Sigmoid colon (tissue), 7 donors: ENCODE measurements around the gene MAPKBP1. TPM values are rescaled to one million over a fixed set of nuclear protein-coding genes. Genes with fewer than 3 reads are reported as not detected.

Experiments used
- DNase-seq: peaks from one replicate; pipeline ENCODE4 v3.0.0-alpha.2; 2019
- H3K27ac ChIP-seq, 4 donors: fragments of 200-600 bp; sonication (generic); one replicate each; pipeline ENCODE4 v1.5.1; 2016 to 2019; ENCODE audit warnings: mild to moderate bottlenecking in 1 of 4
- H3K27me3 ChIP-seq, 3 donors: fragments of 200-600 bp; sonication (generic); one replicate each; pipeline ENCODE4 v1.5.1; 2019; ENCODE audit warnings: mild to moderate bottlenecking in 1 of 3
- H3K36me3 ChIP-seq, 4 donors: fragments of 200-600 bp; sonication (generic); one replicate each; pipeline ENCODE4 v1.5.1; 2016 to 2019
- H3K4me1 ChIP-seq, 4 donors: fragments of 200-600 bp; sonication (generic); one replicate each; pipeline ENCODE4 v1.5.1; 2017 to 2019
- H3K4me3 ChIP-seq, 4 donors: fragments of 200-600 bp; sonication (generic); one replicate each; pipeline ENCODE4 v1.5.1; 2017 to 2019; ENCODE audit warnings: mild to moderate bottlenecking in 2 of 4, moderate library complexity in 1 of 4
- H3K9me3 ChIP-seq, 4 donors: fragments of 200-600 bp in 3 of 4; sonication (generic) in 3 of 4; one replicate each; pipeline versions ENCODE4 v1.5.1 to v1.6.1; 2013 to 2019
- EP300 ChIP-seq, 4 donors: sonication (generic); formaldehyde crosslinking; IDR thresholded peaks; one replicate each; pipeline ENCODE4 v1.6.1; 2017; ENCODE audit warnings: antibody characterized with exemption in 4 of 4
- POLR2A ChIP-seq, 2 donors: fragments of 450-650 bp; IDR thresholded peaks; one replicate each; pipeline ENCODE4 v1.6.1; 2016; ENCODE audit warnings: antibody characterized with exemption in 2 of 2, mild to moderate bottlenecking in 2 of 2, moderate library complexity in 2 of 2
- POLR2AphosphoS5 ChIP-seq, 4 donors: sonication (generic); formaldehyde crosslinking; IDR thresholded peaks; one replicate each; pipeline ENCODE4 v1.6.1; 2017; ENCODE audit warnings: antibody characterized with exemption in 4 of 4
- WGBS, 2 donors: extraction: QIAGEN DNeasy Blood & Tissue Kit; methylation state at CpG; one replicate each; pipeline ENCODE4 v1.1.7; 2013; 5-methylcytosine and 5-hydroxymethylcytosine counted together
- intact Hi-C: fragments of 100-400 bp; cut with DNase I; formaldehyde crosslinking; loops from one replicate; pipeline ENCODE4 v1.15.1; 2023
- polyA plus RNA-seq, 3 donors: library from polyadenylated mRNA; stranded (reverse); fragments of 200-250 nt; gene quantifications; one replicate each; pipeline ENCODE4 v1.2.3, GENCODE V29; 2013
- total RNA-seq, 4 donors: library from RNA; depleted of rRNA; stranded (reverse); fragments of >200 nt; gene quantifications; one replicate each; pipeline ENCODE4 v1.1.0, GENCODE V29; 2016
- TF ChIP-seq, protein P1 (sequence below), 4 experiments: fragments of 450-650 bp in 3 of 4; fragments of 200-600 bp in 1 of 4; IDR thresholded peaks; one replicate each; pipeline ENCODE4 v1.5.1; 2016 to 2019; ENCODE audit warnings: antibody characterized with exemption in 4 of 4, mild to moderate bottlenecking in 3 of 4, moderate library complexity in 2 of 4
- donor health status: healthy with polysubstance abuse.
- donor health status: Bipolar disorder and iron deficiency.
- donor health status: healthy.

Gene MAPKBP1
- total and polyA plus RNA-seq, 7 donors: 2.3 to 42.7 (median 15.0) TPM

DNA sequence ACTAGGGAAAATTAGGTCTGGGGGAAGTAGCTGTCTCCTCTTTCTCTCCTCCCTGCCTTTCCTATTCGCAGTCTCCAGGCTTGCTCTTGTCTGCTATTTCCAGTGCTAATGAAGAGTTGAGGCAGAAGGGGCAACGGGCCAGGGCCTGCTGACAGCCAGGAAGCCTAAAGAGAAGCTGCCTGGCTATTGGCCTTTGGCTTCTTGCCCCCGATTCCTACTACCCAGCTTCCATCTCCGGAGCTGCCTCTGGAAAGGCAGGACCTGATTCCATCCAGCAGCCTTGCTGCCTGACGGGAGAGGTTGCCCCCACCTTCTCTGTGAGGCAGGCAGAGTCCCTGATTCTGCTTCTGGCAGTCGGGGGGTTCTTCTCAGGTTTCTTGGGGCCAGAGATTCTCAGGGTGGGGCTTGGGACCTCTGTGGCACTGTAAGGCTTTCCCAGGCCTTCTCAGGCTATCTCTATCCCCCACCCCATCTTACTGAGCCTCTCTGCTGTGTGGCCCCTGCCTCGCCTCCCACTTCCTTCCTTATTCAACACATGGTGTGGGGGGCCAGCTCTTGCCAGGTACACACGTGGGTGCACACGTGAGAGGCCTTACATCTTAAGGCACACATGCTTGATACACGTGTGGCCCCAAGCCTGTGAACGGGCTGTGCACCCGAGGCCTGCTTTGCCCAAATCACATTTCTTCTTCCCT, 35.4 kb downstream of the MAPKBP1 start:
- TF ChIP-seq POLR2A (IDR thresholded peaks at IDR 0.05) (no peak), EP300 (IDR thresholded peaks at IDR 0.05) (no peak), POLR2AphosphoS5 (IDR thresholded peaks at IDR 0.05) (no peak)
- TF ChIP-seq, protein P1, sequence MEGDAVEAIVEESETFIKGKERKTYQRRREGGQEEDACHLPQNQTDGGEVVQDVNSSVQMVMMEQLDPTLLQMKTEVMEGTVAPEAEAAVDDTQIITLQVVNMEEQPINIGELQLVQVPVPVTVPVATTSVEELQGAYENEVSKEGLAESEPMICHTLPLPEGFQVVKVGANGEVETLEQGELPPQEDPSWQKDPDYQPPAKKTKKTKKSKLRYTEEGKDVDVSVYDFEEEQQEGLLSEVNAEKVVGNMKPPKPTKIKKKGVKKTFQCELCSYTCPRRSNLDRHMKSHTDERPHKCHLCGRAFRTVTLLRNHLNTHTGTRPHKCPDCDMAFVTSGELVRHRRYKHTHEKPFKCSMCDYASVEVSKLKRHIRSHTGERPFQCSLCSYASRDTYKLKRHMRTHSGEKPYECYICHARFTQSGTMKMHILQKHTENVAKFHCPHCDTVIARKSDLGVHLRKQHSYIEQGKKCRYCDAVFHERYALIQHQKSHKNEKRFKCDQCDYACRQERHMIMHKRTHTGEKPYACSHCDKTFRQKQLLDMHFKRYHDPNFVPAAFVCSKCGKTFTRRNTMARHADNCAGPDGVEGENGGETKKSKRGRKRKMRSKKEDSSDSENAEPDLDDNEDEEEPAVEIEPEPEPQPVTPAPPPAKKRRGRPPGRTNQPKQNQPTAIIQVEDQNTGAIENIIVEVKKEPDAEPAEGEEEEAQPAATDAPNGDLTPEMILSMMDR (IDR thresholded peaks at IDR 0.05): no peak
- DNase-seq: peak; percentile 52
- Histone ChIP-seq H3K4me1 (peaks cover 0 to 27% (median 15%) of the 10 kb centered on the region in 4 donors), H3K36me3 (peaks cover 0 to 28% (median 19%) of the 10 kb centered on the region in 4 donors), H3K27ac (no peak overlapping the region), H3K4me3 (no peak overlapping the region), H3K27me3 (no peaks in the 10 kb centered on the region), H3K9me3 (no peaks in the 10 kb centered on the region)
- 66 to 90% methylated on average over 12 of the region's 12 CpGs for WGBS, 2 donors
- intact Hi-C loops: loop anchor here (2.0 kb wide), 1 partner anchor 205 kb away; no protein-coding TSS in a partner anchor

DNA sequence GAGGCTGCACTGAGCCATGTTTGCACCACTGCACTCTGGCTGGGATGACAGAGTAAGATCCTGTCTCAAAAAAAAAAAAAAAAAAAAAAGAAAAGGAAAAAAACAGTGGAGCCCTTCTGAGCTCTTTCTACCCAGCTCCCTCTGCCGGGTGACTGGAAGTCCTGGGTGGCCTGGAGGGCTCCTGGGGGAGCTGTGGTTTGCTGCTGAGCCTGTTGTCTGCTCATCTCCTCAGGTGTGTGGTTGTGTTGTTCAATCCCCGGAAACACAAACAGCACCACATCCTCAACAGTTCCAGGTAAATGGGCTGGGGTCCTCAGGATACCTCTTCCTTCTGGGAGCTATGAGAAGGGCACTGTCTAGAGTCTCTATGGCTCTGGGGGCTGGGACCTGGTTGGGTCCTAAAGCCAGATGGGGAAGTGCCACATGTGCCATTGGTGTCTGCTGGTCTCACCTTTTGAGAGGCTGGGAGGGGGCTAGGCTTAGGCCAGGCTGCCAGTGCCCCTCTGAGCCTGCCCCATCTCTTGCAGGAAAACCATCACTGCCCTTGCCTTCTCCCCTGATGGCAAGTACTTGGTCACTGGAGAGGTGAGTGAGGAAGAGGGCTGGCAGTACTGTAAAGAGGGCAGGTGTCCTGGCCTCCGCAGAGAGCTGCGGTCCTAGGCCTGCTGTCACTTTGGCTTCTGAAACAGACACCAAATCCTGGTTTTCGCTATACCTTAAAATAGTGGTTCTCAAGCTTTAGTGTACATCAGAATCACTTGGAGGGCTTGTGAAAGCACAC, 36.6 kb downstream of the MAPKBP1 start:
- 93% methylated on average over 5 of the region's 5 CpGs for WGBS, 2 donors
- no peak for DNase-seq
- TF ChIP-seq EP300 (IDR thresholded peaks at IDR 0.05): no peak
- TF ChIP-seq POLR2AphosphoS5 (IDR thresholded peaks at IDR 0.05): no peak
- TF ChIP-seq, protein P1 (IDR thresholded peaks at IDR 0.05): no peak
- no peak for TF ChIP-seq POLR2A (IDR thresholded peaks at IDR 0.05)
- H3K9me3 ChIP-seq: no peaks in the 10 kb centered on the region
- intact Hi-C loops: loop anchor here (1.0 to 2.0 kb wide), 2 partner anchors 37 to 206 kb away; partner anchors contain the start of gene MAPKBP1
- H3K27ac ChIP-seq: no peak overlapping the region
- peaks cover 0 to 40% (median 25%) of the 10 kb centered on the region in 4 donors for H3K36me3 ChIP-seq
- peaks cover 0 to 15% (median 6%) of the 10 kb centered on the region in 4 donors for H3K4me1 ChIP-seq
- no peak overlapping the region for H3K4me3 ChIP-seq
- H3K27me3 ChIP-seq: no peaks in the 10 kb centered on the region

DNA sequence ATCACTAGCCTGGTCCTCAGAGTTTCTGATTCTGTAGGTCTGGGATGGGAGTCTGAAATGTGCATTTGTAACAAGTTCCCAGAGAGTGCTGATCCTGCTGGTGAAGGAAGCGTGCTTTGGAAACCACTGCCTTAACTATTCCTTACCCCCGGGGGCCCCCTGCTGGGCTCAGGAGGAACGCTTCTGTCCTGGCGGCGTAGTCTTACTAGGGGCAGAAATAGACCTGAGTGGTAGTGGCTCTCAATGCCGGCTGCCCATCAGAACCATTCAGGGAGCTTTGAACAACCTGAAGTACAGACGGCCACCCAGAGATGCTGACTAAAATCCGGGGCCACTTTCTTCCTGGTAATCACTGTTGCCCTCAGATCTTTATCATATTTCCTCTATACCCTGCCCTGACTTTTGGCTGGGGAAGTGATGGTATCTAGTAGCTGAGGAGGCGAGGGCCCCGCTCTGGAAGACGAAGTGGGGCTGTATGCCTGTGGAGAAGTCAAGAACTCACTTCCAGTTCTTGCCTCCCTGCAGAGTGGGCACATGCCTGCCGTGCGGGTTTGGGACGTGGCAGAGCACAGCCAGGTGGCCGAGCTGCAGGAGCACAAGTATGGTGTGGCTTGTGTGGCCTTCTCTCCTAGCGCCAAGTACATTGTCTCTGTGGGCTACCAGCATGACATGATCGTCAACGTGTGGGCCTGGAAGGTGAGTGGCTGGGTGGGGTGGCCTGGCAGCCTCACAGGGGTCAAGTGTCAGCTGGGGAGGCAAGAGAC, 37.3 kb downstream of the MAPKBP1 start:
- H3K36me3 ChIP-seq: peaks cover 6 to 48% (median 25%) of the 10 kb centered on the region in 4 donors
- H3K4me1 ChIP-seq: peaks cover 0 to 7% (median 5%) of the 10 kb centered on the region in 4 donors
- no peaks in the 10 kb centered on the region for H3K9me3 ChIP-seq
- TF ChIP-seq EP300 (IDR thresholded peaks at IDR 0.05) (no peak), POLR2A (IDR thresholded peaks at IDR 0.05) (no peak), POLR2AphosphoS5 (IDR thresholded peaks at IDR 0.05) (peak in 1 of 4 donors; percentile 18)
- TF ChIP-seq, protein P1 (IDR thresholded peaks at IDR 0.05): peak; percentile 83 to 89 (median 85)
- no peaks in the 10 kb centered on the region for H3K27me3 ChIP-seq
- DNase-seq: peak; percentile 91
- H3K4me3 ChIP-seq: no peak overlapping the region
- intact Hi-C loops: loop anchor here (1.0 to 2.0 kb wide), 2 partner anchors 37 to 207 kb away; partner anchors contain the start of gene MAPKBP1
- 49 to 52% methylated on average over 18 of the region's 18 CpGs for WGBS, 2 donors
- no peak overlapping the region for H3K27ac ChIP-seq

DNA sequence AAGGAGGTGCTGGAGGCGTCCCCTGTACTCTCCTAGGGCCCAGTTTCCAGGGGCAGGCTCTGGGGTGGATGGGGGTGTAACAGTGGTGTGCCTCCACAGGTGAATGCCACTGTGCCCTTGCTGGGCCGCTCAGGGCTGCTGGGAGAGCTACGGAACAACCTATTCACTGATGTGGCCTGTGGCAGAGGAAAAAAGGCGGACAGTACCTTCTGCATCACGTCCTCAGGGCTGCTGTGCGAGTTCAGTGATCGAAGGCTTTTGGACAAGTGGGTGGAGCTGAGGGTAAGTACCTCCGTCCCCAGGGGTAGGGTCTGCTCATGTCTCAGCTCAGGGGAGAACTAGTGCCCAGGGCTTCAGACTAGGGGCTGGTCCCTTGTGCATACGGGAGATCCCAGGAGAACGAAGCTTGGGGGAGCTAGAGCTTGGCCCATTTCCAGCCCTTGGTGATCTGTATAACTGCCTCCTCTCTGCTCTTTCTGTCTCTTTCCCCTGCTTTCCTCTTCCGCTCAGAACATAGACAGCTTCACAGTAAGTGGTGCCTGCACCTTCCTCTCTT, 38.6 kb downstream of the MAPKBP1 start:
- WGBS, 2 donors: 94 to 95% methylated on average over 11 of the region's 11 CpGs
- Histone ChIP-seq H3K36me3 (peaks cover 17 to 60% (median 37%) of the 10 kb centered on the region in 4 donors), H3K9me3 (no peaks in the 10 kb centered on the region), H3K4me3 (no peak overlapping the region), H3K4me1 (peaks cover 0 to 6% (median 5%) of the 10 kb centered on the region in 4 donors), H3K27ac (no peak overlapping the region), H3K27me3 (no peaks in the 10 kb centered on the region)
- TF ChIP-seq, protein P1 (IDR thresholded peaks at IDR 0.05): no peak
- TF ChIP-seq POLR2A (IDR thresholded peaks at IDR 0.05): no peak
- no peak for TF ChIP-seq POLR2AphosphoS5 (IDR thresholded peaks at IDR 0.05)
- TF ChIP-seq EP300 (IDR thresholded peaks at IDR 0.05): no peak
- DNase-seq: no peak
- intact Hi-C loops: no loop called here
